Putamen (tissue), 1 donor: ENCODE results near the gene SFXN2.
A peak's percentile ranks its signal among the peaks of the same experiment; 100 is the strongest.
"Not testable (repeated sequence)": the region's sequence is repeated elsewhere in the genome, so short reads cannot be mapped to it uniquely, and the experiment has no call there.

Source experiments
- DNase-seq: peaks from one replicate; pipeline ENCODE4 v3.0.0-alpha.2; 2016; ENCODE audit warnings: low spot score

Gene SFXN2

DNA sequence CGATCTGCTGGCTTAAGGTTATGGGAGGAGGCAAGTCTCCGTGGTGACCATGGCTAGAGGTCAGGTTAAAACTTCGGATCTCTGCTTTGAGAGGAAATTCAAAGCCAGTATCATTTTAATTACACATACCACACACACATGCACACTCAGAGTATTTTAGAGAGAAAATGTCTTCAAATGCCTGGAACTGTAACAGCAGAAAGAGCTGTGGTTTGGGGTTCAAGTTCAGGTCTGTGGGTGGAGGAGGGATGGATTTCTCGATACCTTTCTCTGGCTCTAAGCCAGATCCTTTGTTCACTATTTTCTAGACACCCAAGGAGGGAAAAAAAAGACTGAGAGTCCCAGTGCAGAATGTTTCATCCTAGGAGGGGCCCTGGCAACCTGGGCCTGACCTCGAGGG lies 32.7 kb upstream of the SFXN2 start:
- no peak for DNase-seq

DNA sequence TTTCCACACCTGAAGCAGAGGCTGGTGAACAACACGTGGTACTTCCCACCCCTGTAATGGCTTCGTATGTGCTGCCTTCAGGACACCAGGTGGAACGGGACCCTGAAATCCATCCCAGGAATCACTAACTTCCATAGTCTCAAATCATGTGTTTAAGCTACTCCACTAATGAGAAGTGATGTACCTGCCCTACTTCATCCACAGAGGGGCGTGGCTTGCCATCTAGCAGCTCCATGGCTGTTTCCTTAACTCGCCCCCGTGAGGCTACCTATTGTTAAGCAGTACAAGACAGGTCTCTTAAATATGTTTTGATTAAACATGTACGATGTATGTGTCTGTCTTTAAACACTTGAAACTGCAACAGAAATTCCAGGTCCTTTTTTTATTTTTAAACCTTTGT lies 32.0 kb upstream of the SFXN2 start:
- no peak for DNase-seq

DNA sequence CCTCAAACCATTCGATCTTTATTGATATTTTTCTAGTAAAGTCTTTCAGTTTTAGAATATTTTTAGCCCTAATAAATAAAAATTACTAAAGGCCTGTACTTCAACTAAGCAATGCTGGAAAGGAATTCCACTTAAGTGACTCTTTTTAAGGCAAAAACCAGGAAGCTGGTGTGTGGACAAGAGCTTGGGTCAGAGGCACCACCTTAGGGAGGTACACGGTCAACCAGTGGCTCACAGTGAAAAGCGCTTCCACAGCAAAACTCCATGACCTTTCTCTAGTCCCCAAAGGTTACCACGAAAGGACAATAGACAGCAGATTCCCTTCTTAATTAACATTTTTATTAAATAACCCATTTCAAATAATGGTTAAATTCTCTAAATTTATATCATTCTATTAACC lies 31.5 kb upstream of the SFXN2 start:
- no peak for DNase-seq

DNA sequence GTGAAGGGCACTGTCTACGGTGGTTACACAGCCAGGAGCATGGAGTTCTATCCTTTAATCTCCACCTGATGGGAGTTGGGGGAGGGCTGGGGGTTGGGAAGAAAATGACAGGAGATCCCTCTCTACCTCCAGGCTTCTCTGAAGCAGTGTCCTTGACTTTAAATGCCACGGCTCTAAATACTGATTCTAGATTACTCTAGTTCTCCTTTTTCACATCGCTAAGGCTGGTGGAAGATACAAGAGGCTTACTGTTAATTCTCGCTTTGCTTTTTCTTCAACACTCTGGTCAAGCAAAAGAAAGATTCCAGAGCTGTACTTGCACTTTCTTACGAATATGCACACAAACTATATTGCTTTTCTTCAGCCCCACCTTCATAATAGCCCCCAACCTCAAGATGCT lies 30.7 kb upstream of the SFXN2 start:
- DNase-seq, result no peak

DNA sequence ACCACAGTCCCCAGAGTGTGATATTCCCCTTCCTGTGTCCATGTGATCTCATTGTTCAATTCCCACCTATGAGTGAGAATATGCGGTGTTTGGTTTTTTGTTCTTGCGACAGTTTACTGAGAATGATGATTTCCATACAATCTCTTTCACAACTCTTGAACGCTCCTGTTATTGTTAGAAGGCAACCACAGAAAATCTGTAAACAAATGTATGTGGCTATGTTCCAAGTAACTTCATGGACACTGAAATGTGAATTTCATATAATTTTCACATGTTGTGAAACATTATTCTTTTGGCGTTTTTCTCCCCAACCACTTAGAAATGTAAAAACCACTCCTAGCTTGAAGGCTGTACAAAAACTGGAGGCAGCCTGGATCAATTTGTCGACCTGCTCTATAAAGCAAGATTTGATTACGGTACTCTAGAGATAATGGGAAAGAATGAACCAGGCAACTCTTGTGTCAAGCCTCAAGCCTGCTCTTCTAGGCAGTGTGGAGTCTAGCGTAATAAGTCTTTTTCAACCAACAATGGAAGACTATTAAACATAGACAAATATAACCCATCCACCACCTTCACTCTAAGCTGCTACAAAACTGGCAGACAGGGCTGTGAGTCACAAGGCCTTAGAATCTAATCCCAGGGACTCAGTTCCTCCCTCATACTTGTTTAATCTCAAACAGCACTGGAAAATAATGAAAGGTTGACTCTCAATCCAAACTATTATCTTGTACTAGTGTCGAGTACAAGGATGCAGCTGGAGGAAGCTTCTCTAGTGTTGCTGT lies 23.0 kb upstream of the SFXN2 start:
- DNase-seq, result no peak

DNA sequence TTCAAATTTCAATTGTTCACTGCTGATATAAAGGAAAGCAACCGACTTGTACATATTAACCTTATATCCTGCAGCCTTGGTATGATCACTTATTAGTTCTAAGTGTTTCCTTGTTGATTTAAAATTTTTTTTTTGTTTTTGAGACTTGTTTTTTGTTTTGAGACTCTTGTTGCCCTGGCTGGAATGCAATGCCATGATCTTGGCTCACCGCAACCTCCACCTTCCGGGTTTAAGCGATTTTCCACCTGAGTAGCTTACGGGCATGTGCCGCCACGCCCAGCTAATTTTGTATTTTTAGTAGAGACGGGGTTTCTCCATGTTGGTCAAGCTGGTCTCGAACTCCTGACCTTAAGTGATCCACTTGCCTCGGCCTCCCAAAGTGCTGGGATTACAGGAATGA lies 19.0 kb upstream of the SFXN2 start:
- not testable (repeated sequence) for DNase-seq

DNA sequence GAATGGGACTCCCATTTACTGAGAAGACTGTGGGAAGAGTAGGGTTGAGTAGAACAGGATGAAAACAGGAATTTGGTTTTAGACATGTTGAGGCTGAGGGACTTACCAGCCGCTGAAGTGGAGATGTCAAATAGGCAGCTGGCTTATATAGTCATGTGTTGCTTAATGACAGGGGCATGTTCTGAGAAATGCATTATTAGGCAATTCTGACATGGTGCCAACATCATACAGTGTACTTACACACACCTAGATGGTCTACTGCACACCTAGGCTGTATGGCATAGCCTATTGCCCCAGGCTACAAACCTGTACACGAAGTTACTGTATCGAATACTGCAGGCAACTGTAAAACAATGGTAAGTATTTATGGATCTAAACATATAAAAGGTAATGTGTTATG lies 17.7 kb upstream of the SFXN2 start:
- DNase-seq, result no peak

DNA sequence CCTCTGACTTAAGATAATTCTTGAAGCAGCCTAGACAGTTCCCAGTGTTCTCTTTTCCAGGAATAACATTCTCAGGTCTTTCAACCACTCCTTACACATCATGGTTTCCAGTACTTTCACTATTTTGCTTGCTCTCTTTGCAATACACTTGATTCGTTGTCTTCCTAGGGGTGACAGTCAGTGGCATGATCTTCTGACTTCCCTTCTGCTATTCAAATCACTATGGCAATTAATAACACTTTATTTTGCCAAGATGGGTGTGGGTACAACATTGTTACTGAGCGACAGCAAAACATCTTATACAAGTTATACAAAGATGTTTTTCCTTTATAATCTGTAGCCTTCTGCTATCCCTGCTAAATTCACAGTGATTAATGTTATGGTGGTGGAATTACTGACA lies 15.5 kb upstream of the SFXN2 start:
- no peak for DNase-seq

DNA sequence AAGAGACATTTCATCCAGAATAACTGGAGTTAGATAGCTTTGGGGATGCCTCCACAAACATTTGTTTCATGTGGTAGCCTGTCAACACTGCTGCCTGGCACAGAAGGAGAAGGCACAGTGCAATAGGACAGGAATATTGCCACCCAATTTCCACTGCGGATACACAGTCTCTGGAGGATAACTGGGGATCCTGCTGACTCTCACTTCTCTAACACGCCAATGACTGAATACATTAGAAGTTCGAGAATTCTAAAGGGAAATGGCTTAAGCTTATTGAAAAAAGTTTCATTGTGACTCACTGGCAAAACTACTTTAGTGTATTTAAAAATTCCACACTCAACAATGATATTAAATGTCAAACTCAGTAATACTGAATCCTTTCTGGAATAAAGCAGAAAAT lies 13.2 kb upstream of the SFXN2 start:
- no peak for DNase-seq

DNA sequence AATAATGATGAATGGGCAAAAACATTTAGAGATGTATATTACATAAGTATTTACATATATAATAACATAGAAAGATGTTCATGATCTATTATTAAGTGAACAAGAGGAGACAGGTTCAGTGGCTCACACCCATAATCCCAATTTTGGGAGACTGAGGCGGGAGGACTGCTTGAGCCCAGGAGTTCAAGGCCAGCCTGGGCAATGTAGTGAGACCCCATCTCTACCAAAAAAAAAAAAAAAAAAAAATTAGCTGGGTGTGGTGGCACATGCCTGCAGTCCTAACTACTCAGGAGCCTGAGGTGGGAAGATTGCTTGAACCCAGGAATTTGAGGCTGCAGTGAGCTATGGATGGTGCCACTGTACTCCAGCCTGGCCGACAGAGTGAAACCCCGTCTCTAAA lies 12.6 kb upstream of the SFXN2 start:
- DNase-seq, result no peak

DNA sequence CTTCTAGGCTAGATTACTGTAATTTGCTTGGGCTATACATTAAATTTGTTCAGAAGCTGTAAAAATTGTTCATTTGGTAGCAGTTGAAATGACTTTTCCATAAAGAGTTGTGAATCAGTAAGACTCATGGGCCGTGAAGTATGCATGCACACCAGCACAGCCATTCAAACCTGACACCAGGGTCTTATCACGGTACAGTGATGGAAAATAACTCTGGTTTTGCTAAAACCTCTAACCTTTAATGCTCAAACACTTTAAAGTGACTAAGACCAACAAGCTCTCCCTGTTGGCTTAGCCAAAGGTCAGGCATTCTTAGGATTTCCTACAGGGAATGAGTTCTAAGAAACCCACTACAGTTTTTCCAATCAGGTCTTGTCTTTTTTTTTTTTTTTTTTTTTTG lies 11.7 kb upstream of the SFXN2 start:
- DNase-seq, result no peak

DNA sequence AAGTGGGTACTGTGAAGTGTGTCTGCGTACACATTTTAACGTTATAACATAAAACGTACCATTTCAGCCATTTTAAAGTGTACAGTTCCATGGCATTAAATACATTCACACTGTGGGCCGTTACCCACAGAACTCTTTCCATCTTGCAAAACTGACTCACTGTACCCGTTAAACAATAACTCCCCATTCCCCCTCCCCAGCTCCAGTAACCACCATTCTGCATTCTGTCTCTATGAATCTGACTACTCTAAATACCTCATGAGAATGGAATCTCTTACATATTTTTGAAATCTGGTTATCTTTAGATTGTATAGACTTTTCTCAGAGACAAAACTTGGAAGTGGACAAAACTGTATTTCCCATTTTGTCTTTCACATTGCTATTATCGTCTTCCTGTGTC lies 9.5 kb upstream of the SFXN2 start:
- no peak for DNase-seq

DNA sequence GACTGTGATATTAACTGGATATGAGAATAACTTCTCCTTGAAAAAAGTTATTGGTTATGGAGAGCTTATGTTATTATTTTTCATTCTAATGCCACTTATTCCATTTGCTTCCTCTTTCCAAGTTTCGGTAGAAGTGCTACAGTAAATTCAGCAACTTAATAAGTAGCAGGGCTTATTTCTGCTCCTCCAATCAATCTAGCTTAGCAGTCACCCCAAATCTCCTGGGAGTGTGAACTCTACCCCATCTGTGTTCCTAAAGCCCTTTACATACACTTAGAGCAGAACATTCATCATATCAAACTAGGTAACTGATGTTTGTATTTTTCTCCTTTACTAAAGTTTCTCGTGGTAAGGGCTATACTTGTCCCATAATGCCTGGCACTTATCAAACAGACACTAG lies 8.9 kb upstream of the SFXN2 start:
- no peak for DNase-seq

DNA sequence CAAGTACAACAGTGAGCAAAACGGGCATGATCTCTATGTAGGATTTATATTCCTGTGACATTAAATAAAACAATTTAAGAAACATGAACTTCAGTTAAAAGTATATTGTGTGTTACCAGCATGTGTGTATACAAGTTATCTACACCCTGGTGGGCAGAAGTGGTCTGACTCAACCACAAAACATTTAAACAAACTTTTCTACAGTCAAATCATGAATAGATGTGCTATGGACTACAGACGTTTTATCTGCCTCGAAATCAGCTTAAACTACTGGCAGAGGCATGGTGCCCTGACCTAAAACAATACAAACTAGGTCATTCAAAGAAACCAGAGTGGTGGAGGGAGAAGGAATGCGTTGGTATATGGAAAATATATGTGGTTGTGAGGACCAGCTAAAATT lies 3.8 kb upstream of the SFXN2 start:
- no peak for DNase-seq

DNA sequence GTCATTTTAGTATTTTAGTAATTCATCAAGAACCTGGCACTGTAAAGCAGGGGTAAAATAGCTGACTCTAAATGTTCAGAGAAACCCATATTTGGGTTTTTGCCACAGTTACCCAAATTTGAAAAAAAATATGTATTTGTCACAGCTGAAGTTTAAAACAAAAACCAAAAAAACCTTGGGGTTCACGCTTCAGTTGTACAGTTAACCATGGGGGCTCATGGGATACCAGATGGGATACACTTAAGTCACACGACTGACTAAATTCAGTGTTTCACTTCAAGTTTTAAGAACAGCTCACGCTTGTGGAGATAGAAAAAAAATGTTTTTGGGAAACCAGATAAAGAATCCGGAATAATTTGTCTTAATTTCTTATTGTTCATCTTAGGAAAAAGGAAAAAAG lies 2.3 kb upstream of the SFXN2 start:
- DNase-seq, result no peak

DNA sequence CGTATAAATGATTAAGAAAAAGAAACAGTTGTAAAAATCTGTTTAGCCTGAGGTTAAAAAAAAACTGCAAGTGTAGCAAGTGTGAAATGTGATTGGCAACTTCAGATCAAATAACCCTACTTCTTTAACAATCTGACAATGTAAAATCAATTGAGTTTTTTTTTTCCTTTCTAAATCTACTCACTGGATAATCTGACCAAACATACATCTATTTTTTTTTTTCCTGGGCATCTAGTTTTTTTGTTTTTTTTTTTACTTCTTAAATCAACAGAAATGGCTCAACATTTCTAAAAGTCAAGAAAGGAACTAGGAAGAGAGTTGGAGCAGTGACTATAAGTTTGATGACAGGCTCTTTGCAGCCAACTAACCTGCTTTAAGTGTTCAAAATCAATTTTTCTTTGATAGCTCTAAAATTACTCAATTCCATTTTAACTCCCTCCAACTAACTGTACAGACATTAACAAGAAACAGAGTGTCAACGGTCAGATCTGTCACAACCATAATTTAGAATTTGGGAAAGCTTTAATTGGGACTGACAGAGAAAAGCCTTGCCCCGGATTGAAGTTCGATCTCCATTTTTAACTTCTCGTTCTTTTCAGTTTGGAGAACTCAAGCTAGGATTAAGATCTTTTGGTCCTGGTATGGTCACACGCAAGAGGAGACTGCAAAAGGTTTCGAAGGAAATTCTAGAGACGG lies 1.4 kb upstream of the SFXN2 start:
- DNase-seq, result no peak

DNA sequence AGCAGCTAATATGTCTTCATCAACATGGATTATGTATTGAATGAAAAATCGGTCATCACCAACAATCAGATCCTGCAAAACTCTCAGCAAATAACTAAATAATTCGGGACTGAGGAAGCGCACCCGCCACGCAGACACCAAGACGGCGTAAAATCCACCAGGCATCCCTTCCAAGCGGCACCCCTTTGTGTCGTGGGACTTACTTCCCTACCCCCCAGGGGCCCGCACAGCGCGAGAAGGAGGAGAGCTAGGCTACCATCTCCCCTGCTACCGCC lies 960 bp upstream of the SFXN2 start:
- DNase-seq, result no peak

DNA sequence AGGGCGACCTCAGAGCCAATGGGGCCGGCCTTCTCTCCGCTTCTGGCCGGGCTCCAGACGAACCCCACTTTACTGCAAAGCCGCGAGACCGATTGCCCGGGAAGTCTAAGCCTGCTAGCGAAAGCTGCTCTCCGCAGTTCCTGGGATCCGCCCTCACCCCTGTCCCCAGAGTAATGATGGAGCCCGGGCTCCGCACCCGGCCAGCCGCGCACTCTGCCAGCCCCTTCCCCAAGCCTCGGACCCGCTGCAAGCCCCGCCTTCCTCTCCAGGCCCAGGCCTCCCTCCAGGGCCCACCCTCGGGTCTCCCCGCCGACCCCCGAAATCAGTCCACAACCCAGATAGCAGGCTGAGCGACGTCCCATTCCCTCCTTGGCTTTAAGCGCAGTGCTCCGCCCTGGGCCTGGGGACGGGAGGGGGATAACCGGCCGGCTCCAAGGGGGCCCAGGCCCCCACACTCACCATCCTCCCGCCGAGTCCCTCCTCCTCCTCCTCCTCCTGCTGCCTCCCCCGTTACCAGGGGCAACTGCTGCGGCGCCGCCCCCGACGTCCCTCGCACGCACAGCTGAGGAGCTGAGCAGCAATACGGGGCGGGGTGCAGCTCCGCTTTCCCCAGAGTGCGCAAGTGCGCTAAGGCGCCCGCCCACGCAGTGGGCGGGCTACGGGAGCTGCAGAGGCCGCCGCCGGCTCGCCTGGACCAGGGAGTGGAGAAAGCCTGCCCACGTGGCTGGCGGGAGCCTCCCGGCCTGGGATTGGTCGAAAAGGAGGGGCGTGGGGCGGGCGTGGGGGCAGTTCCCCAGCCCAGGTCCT lies 419 bp upstream of the SFXN2 start, which contains the start of gene ARL3:
Gene ARL3, minus strand, starts transcription at position 584 of the 807 bp plus-strand sequence. Its CDS starts 122 bp downstream, at position 462.
- peak; percentile 99 for DNase-seq

DNA sequence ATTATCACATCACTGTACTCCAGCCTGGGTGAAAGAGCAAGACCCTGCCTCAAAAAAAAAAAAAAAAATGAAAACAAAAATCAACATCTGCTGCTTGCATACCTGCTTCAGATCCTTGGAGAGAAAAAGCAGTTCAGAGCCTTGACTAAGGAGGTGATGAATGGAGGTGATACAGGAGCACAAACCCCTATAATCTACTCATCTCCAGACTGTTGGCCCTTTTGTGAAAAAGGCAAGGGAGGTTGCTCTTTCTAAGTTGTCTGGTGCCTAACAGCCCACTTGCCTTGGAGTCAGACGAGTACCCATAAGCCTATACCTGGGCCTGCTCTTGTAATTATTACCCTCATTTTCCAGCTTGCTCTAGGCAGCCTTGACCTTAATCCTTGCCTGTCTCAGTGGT lies 1.4 kb downstream of the SFXN2 start:
- no peak for DNase-seq

DNA sequence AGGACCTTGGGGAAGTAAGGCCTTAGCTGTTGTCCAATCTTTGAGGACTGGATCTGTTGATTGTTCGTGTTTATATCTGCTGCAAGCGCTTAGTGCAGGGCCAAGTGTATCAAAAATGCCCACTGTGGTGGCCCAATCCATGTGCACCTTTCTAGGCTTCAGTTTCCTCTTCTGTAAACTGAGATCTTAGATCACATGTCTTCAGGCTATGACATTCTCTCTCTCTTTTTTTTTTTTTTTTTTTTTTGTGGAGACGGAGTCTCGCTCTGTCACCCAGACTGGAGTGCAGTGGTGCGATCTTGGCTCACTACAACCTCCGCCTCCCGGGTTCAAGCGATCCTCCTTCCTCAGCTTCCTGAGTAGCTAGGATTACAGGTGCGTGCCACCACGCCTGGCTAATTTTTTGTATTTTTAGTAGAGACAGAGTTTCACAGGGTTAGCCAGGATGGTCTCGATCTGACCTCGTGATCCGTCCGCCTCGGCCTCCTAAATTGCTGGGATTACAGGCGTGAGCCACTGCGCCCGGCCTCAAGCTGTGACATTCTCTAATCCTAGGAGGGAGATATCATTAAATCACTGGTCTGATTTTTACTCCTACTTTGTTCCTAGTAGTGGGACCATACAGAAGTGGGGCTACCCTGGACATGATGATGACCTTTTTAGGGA lies 2.6 kb downstream of the SFXN2 start:
- not testable (repeated sequence) for DNase-seq

DNA sequence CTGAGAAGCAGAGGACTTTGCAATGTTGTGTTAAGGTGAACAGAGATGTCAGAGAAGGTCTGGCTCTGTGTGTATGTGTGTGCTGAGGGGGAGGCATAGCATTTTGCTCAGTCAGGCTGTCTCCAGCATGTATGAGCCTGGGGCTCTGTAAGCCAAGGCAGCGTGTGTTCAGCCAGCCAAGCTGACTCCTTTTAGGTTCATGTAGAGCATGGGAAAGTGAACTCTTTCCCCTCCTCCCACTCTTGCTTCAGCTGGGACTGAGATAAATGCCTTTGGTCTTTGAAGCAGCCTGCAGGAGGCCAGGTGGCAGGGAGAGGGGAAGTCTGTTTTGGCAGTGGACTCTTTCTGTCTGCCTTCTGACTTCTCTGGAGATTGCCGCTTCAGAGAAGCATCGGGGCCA lies 3.8 kb downstream of the SFXN2 start:
- no peak for DNase-seq

DNA sequence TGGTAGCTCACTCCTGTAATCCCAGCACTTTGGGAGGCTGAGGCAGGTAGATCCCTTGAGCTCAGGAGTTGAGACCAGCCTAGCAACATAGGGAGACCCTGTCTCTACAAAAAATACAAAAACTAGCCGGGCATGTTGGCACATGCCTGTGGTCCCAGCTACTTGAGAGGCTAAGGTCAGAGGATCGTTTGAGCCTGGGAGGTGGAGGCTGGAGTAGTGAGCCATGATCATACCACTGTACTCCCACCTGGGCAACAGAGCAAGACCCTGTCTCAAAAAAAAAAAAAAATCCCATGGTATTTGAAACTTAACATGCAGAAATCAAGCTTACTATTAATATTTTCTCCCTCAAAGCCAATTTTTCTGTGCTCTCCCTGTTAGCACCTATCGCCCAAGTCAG lies 5.9 kb downstream of the SFXN2 start:
- no peak for DNase-seq
